ENCODE measurements around the gene SPEN. TPM values are rescaled to one million over a fixed set of nuclear protein-coding genes. Genes with fewer than 3 reads are reported as not detected.

The SPEN gene, protein sequence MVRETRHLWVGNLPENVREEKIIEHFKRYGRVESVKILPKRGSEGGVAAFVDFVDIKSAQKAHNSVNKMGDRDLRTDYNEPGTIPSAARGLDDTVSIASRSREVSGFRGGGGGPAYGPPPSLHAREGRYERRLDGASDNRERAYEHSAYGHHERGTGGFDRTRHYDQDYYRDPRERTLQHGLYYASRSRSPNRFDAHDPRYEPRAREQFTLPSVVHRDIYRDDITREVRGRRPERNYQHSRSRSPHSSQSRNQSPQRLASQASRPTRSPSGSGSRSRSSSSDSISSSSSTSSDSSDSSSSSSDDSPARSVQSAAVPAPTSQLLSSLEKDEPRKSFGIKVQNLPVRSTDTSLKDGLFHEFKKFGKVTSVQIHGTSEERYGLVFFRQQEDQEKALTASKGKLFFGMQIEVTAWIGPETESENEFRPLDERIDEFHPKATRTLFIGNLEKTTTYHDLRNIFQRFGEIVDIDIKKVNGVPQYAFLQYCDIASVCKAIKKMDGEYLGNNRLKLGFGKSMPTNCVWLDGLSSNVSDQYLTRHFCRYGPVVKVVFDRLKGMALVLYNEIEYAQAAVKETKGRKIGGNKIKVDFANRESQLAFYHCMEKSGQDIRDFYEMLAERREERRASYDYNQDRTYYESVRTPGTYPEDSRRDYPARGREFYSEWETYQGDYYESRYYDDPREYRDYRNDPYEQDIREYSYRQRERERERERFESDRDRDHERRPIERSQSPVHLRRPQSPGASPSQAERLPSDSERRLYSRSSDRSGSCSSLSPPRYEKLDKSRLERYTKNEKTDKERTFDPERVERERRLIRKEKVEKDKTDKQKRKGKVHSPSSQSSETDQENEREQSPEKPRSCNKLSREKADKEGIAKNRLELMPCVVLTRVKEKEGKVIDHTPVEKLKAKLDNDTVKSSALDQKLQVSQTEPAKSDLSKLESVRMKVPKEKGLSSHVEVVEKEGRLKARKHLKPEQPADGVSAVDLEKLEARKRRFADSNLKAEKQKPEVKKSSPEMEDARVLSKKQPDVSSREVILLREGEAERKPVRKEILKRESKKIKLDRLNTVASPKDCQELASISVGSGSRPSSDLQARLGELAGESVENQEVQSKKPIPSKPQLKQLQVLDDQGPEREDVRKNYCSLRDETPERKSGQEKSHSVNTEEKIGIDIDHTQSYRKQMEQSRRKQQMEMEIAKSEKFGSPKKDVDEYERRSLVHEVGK (N-terminal part only)
- total RNA-seq = 10 to 100 TPM; 48.7 to 60.3 (median 50.6) TPM
- long read RNA-seq, donor 1, partial matches to known transcripts = 12 of 21 reads
- long read RNA-seq, donor 1, other reads (novel, unspliced or antisense) = 9 of 21 reads
- long read RNA-seq, donor 2, partial matches to known transcripts = 1 of 2 reads
- long read RNA-seq, donor 2, other reads (novel, unspliced or antisense) = 1 of 2 reads

DNA sequence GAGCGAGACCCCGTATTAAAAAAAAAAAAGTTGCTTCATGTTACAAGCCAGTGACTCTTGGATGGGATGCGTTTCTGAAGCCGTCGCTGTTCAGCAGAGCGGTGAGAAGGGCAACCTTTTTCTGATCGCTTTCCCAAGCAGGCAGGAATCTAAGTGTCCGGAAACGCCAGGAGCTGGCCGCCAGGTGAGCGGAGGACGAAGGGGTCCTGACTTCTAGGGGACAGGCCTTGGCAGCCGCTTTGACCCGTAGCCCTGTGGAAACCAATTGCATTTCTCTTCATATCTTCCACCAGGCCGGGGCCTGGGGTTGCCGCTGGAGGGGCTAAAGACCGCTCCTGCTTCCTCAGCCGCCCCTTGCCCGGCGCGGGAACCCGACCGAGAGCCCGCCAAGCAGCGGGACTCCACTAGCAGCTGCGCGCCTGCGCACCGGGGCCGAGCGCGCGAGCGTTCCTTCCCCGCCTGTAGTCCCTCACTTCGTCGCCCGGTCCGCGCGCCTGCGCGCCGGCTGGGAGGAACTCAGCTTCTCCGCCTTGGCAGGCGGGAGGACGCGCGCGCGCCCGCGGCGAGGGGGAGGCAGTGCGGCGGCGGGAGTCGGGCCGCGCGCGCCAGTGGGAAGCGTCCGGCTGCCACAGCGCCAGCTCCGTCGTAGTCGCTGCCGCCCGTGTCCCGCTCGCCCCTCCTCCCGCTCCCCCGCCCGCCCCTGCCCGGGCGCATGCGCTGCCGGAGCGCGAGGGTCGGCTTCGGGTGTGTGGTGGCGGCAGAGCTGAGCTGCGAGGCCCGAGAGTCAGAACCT, at the start of gene SPEN:
TSS of gene SPEN (plus strand) at position 608 of the 793 bp plus-strand sequence. CDS start 361 bp downstream, outside the sequence.
- no peaks in the 10 kb centered on the region for H3K36me3 ChIP-seq (ENCODE audit: low read depth)
- intact Hi-C loops (cut with DNase I, micrococcal nuclease) = no loop called here
- TF ChIP-seq, protein P1, sequence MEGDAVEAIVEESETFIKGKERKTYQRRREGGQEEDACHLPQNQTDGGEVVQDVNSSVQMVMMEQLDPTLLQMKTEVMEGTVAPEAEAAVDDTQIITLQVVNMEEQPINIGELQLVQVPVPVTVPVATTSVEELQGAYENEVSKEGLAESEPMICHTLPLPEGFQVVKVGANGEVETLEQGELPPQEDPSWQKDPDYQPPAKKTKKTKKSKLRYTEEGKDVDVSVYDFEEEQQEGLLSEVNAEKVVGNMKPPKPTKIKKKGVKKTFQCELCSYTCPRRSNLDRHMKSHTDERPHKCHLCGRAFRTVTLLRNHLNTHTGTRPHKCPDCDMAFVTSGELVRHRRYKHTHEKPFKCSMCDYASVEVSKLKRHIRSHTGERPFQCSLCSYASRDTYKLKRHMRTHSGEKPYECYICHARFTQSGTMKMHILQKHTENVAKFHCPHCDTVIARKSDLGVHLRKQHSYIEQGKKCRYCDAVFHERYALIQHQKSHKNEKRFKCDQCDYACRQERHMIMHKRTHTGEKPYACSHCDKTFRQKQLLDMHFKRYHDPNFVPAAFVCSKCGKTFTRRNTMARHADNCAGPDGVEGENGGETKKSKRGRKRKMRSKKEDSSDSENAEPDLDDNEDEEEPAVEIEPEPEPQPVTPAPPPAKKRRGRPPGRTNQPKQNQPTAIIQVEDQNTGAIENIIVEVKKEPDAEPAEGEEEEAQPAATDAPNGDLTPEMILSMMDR (IDR thresholded peaks at IDR 0.05) = no peak
- H3K9me3 ChIP-seq = no peaks in the 10 kb centered on the region
- peak; percentile 97 to 99 (median 98) for DNase-seq
- H3K4me3 ChIP-seq = peak within 1 kb of the TSS; percentile 85
- peak; percentile 92 for ATAC-seq
- H3K4me1 ChIP-seq (ENCODE audit: low read depth) = peaks cover 23% of the 10 kb centered on the region

DNA sequence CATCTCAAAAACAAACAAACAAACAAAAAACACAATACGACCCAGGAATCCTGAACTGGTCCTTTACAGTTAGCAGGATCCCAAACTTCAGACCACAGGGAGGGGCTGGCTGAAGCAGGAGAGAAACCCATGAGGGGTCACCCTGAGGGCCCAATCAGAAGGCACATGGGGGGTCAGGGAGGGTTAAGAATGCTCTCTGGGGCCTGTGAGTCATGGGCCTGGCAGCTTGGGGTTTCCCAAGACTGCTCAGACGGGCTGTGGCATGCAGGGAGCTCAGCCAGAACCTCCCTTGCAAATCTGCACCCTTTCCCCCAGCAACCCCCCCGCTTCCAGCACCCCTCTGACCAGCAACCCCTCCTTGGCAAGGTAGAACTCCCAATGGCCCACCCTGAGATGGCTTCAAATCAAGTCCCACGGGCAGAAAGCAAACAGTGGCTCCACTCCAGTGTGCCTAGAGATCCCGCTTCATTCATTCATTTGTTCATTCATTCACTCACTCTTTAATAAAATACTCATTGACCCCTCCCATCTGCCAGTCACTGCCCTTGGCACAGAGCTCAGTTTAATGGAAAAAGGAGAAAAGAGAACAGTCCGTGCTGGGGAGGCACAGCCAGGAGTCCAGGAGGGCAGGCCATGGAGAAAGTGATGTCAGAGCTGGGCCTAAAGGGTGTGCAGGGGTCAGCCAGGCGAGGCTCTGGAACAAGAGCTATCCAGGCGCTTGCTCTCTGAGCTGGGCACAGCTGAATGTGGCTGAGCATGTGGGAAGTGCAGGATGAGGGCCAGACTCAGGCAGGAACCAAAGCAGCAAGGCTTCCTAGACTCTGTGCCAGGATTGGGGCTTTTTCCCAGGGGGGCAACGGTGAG, 48.3 kb upstream of the SPEN start:
- DNase-seq = peak in 2 of 3 donors; percentile 59 to 76
- intact Hi-C loops (cut with DNase I, micrococcal nuclease) = no loop called here
- TF ChIP-seq, protein P1 (IDR thresholded peaks at IDR 0.05) = no peak
- Histone ChIP-seq H3K4me3 (no peak overlapping the region), H3K36me3 (ENCODE audit: low read depth) (no peaks in the 10 kb centered on the region), H3K4me1 (ENCODE audit: low read depth) (peaks cover 48% of the 10 kb centered on the region), H3K9me3 (no peaks in the 10 kb centered on the region)
- peak; percentile 27 for ATAC-seq

DNA sequence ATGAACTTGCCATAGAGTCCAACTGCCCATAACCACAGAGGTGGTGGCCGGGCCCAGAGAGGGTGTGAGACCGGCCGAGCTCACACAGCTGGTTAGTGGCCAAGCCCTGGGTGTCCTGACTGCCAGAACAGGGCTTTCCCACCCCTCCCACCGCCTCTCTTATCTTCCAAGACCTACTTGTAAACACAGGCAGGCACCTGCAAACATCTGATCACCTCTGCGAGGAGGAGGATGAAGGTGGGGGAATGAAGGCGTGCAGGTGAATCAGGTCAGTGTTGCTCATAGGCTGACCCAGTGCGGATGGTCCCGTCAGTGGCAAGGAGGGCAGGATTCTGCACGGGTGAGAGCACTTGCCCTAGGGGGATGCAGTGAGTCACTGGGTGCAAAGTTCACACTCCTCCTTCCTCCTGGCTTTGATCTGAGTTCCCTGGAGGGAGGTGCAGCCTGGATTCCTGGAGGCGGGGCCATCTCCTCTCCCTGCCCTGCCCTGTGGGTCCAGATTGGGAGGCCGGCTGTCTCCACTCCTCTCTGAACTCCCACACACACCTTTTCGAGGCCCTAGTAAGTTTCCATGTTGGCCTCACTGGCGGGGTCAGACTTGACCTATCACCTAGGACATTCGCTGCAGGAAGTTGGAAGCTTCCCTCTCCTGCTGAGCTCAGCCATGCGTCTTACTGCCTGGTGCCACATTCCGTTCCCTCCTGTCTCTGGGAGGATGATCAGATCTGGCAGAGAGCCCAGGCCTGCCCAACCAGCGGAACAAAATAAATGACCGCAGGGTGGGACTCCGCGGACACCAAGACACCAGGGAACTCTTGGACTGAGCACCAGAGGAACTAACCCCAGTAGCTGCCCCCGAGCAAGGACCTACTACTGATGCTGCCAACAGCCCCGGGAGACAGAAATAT, 47.3 kb upstream of the SPEN start:
- ATAC-seq (peak; percentile 85), DNase-seq (peak; percentile 87 to 92 (median 91))
- TF ChIP-seq, protein P1 (IDR thresholded peaks at IDR 0.05) = no peak
- no peaks in the 10 kb centered on the region for H3K9me3 ChIP-seq
- H3K4me1 ChIP-seq (ENCODE audit: low read depth) = peaks cover 39% of the 10 kb centered on the region
- H3K4me3 ChIP-seq = no peak overlapping the region
- intact Hi-C loops (cut with DNase I, micrococcal nuclease) = loop anchor here in 1 of 2 donors (10.0 kb wide), 1 partner anchor 195 kb away; no protein-coding TSS in a partner anchor
- no peaks in the 10 kb centered on the region for H3K36me3 ChIP-seq (ENCODE audit: low read depth)
